GM12892 (cell line): ENCODE measurements around the gene SHLD1.

Source experiments
- POLR2A ChIP-seq: IDR thresholded peaks from 2 replicates; pipeline ENCODE4 v1.6.1; 2011; ENCODE audit warnings: low read depth, low read length, control low read depth
- POLR2AphosphoS5 ChIP-seq: IDR thresholded peaks from 2 replicates; pipeline ENCODE4 v1.6.1; 2011; ENCODE audit warnings: low read depth, low read length, control low read depth

- TF ChIP-seq POLR2A (no peak), POLR2AphosphoS5 (no peak)
Observed at GRCh38 chr20:5789827-5790226, 39.6 kb downstream of the SHLD1 start.
